MCF 10A (cell line): ENCODE results near the gene FAM118A. TPM values are rescaled to one million over a fixed set of nuclear protein-coding genes. Genes with fewer than 3 reads are reported as not detected.

ENCODE experiments used
- BruUV-seq: library from RNA; stranded (reverse); fragments of 400-500 nt; replicated peaks from 2 replicates; lab custom pipeline; 2021; lab: Mats Ljungman, UMichigan
- CTCF ChIA-PET: fragments of 300-600 bp; sonication (Branson Sonifier 250); formaldehyde crosslinking; extraction: SDS; loops from one replicate; lab custom pipeline; 2021; ENCODE audit warnings: antibody characterized with exemption, inconsistent platforms; lab: Yijun Ruan, JAX
- POLR2A ChIA-PET: fragments of 300-600, 350-650 bp; sonication (Branson Sonifier 250); formaldehyde crosslinking; extraction: SDS; loops from one replicate; lab custom pipeline; 2020; ENCODE audit warnings: antibody characterized with exemption, inconsistent platforms; lab: Yijun Ruan, JAX
- DNase-seq: peaks from one replicate; pipeline ENCODE4 v3.0.0-alpha.2; 2018; ENCODE audit not compliant: unreplicated experiment
- H3K27ac Mint-ChIP-seq: one replicate; pipeline ENCODE4 v1.8.0; 2022; ENCODE audit warnings: mild to moderate bottlenecking, low read depth, mixed read lengths; ENCODE audit not compliant: unreplicated experiment
- H3K27me3 Mint-ChIP-seq: one replicate; pipeline ENCODE4 v1.8.0; 2022; ENCODE audit warnings: mixed read lengths; ENCODE audit not compliant: insufficient read depth, unreplicated experiment
- H3K36me3 Mint-ChIP-seq: one replicate; pipeline ENCODE4 v1.8.0; 2022; ENCODE audit warnings: mild to moderate bottlenecking, moderate library complexity, mixed read lengths; ENCODE audit not compliant: insufficient read depth, unreplicated experiment
- H3K4me1 Mint-ChIP-seq: one replicate; pipeline ENCODE4 v1.8.0; 2022; ENCODE audit warnings: mixed read lengths; ENCODE audit not compliant: insufficient read depth, unreplicated experiment
- H3K4me3 Mint-ChIP-seq: one replicate; pipeline ENCODE4 v1.8.0; 2022; ENCODE audit warnings: mild to moderate bottlenecking, moderate library complexity, mixed read lengths; ENCODE audit not compliant: unreplicated experiment
- H3K9me3 Mint-ChIP-seq: one replicate; pipeline ENCODE4 v1.8.0; 2022; ENCODE audit warnings: mixed read lengths; ENCODE audit not compliant: unreplicated experiment
- intact Hi-C: fragments of 100-400 bp; cut with micrococcal nuclease; formaldehyde crosslinking; loops from 2 replicates; pipeline ENCODE4 v1.14.1; 2022
- total RNA-seq: library from RNA; stranded (reverse); gene quantifications from 2 replicates; pipeline ENCODE4 v1.2.3, GENCODE V29; 2022
- TF ChIP-seq, protein P1 (sequence below): fragments of 200-600 bp; IDR thresholded peaks from one replicate; pipeline ENCODE4 v1.8.0; 2022; ENCODE audit warnings: antibody characterized with exemption, mild to moderate bottlenecking; ENCODE audit not compliant: unreplicated experiment

FAM118A gene
- total RNA-seq, 1 experiment from 2014 or later, result 16.7 TPM

DNA sequence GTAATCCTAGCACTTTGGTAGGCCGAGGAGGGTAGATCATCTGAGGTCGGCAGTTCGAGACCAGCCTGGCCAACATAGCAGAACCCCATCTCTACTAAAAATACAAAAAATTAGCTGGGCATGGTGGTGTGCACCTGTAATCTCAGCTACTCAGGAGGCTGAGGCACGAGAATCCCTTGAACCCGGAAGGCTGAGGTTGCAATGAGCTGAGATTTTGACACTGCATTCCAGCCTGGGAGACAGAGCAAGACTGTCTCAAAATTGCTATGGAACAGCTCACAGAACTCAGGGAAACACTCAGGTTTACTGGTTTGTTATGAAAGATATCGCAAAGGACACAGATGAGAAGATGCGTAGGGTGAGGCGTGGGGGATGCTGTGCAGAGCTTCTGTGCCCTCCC lies 2.7 kb downstream of the FAM118A start:
- intact Hi-C loops, result no loop called here
- Mint-ChIP-seq H3K27ac (no peak overlapping the region), H3K36me3 (no peaks in the 10 kb centered on the region), H3K27me3 (no peaks in the 10 kb centered on the region), H3K4me1 (peaks cover 19% of the 10 kb centered on the region), H3K4me3 (no peak overlapping the region), H3K9me3 (no peaks in the 10 kb centered on the region)
- CTCF ChIA-PET, result interaction anchor here (1.2 kb wide), 1 partner anchor 242 kb away, joined by 3 read pairs; no protein-coding TSS in a partner anchor
- no TSS peak for BruUV-seq
- DNase-seq, result no peak
- TF ChIP-seq, protein P1, sequence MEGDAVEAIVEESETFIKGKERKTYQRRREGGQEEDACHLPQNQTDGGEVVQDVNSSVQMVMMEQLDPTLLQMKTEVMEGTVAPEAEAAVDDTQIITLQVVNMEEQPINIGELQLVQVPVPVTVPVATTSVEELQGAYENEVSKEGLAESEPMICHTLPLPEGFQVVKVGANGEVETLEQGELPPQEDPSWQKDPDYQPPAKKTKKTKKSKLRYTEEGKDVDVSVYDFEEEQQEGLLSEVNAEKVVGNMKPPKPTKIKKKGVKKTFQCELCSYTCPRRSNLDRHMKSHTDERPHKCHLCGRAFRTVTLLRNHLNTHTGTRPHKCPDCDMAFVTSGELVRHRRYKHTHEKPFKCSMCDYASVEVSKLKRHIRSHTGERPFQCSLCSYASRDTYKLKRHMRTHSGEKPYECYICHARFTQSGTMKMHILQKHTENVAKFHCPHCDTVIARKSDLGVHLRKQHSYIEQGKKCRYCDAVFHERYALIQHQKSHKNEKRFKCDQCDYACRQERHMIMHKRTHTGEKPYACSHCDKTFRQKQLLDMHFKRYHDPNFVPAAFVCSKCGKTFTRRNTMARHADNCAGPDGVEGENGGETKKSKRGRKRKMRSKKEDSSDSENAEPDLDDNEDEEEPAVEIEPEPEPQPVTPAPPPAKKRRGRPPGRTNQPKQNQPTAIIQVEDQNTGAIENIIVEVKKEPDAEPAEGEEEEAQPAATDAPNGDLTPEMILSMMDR, result no peak
- POLR2A ChIA-PET, result interaction anchor here (0.6 kb wide), 2 partner anchors 22 to 248 kb away, joined by 3 read pairs; no protein-coding TSS in a partner anchor

GRCh38 chr22:45312856-45313255 lies 3.1 kb downstream of the FAM118A start:
- H3K27ac Mint-ChIP-seq, result no peak overlapping the region
- H3K9me3 Mint-ChIP-seq, result no peaks in the 10 kb centered on the region
- H3K36me3 Mint-ChIP-seq, result no peaks in the 10 kb centered on the region
- POLR2A ChIA-PET, result interaction anchor here (0.6 kb wide), 1 partner anchor 21 kb away, joined by 3 read pairs; no protein-coding TSS in a partner anchor
- H3K27me3 Mint-ChIP-seq, result no peaks in the 10 kb centered on the region
- CTCF ChIA-PET, result interaction anchor here (1.2 kb wide), 1 partner anchor 241 kb away, joined by 3 read pairs; no protein-coding TSS in a partner anchor
- intact Hi-C loops, result no loop called here
- TF ChIP-seq, protein P1, result no peak
- BruUV-seq, result no TSS peak
- no peak for DNase-seq
- H3K4me1 Mint-ChIP-seq, result peaks cover 19% of the 10 kb centered on the region
- no peak overlapping the region for H3K4me3 Mint-ChIP-seq

GRCh38 chr22:45314054-45314721 lies 4.5 kb downstream of the FAM118A start:
- Mint-ChIP-seq H3K36me3 (no peaks in the 10 kb centered on the region), H3K27me3 (no peaks in the 10 kb centered on the region), H3K4me1 (peaks cover 20% of the 10 kb centered on the region), H3K27ac (no peak overlapping the region), H3K9me3 (no peaks in the 10 kb centered on the region), H3K4me3 (no peak overlapping the region)
- intact Hi-C loops, result no loop called here
- TF ChIP-seq, protein P1, result no peak
- ChIA-PET CTCF (no interaction called here), POLR2A (interaction anchor here (0.7 kb wide), 1 partner anchor 120 kb away, joined by 3 read pairs; no protein-coding TSS in a partner anchor)
- no TSS peak for BruUV-seq
- DNase-seq, result no peak

- H3K4me1 Mint-ChIP-seq, result peaks cover 26% of the 10 kb centered on the region
Measured at GRCh38 chr22:45314786-45315185, 5.1 kb downstream of the FAM118A start.

More at GRCh38 chr22:45314786-45315185, 5.1 kb downstream of the FAM118A start:
- no peak overlapping the region for H3K27ac Mint-ChIP-seq
- DNase-seq, result no peak
- TF ChIP-seq, protein P1, result no peak
- H3K27me3 Mint-ChIP-seq, result no peaks in the 10 kb centered on the region
- BruUV-seq, result no TSS peak
- H3K4me3 Mint-ChIP-seq, result no peak overlapping the region
- ChIA-PET CTCF (no interaction called here), POLR2A (no interaction called here)
- H3K9me3 Mint-ChIP-seq, result no peaks in the 10 kb centered on the region
- H3K36me3 Mint-ChIP-seq, result no peaks in the 10 kb centered on the region
- intact Hi-C loops, result no loop called here
